Measurements from ENCODE around the gene UBALD1. TPM values are rescaled to one million over a fixed set of nuclear protein-coding genes. Genes with fewer than 3 reads are reported as not detected.
"Not testable (repeated sequence)": the region's sequence is repeated elsewhere in the genome, so short reads cannot be mapped to it uniquely, and the experiment has no call there.

UBALD1 gene
- total and polyA plus RNA-seq, 12 donors: 3.7 to 92.7 (median 18.9) TPM

- intact Hi-C loops (cut with DNase I): no loop called here
- H3K36me3 ChIP-seq (replicated peaks in 1 of 2): peaks cover 0 to 84% of the 10 kb centered on the region in 2 donors
- peak in 6 of 7 donors; percentile 50 to 77 (median 64) for DNase-seq
- H3K4me1 ChIP-seq (replicated peaks in 1 of 2): peaks cover 10% of the 10 kb centered on the region in 2 donors
- H3K27me3 ChIP-seq: no peaks in the 10 kb centered on the region
- TF ChIP-seq CTCF (IDR thresholded peaks at IDR 0.05): peak in 1 of 6 experiments; percentile 7
- no peak for TF ChIP-seq POLR2A (IDR thresholded peaks at IDR 0.05)
- H3K4me3 ChIP-seq: no peak overlapping the region
- no peaks in the 10 kb centered on the region for H3K9me3 ChIP-seq (replicated peaks in 1 of 3)
- H3K27ac ChIP-seq: peak overlapping the region in 3 of 5 donors; percentile 30 to 70 (median 51)
- WGBS, 4 donors: 46 to 74% (median 63%) methylated on average over 7 to 16 of the region's 16 CpGs
These were observed 39.6 kb upstream of the UBALD1 start for GRCh38 chr16:4654011-4654963.

GRCh38 chr16:4652561-4652960, 37.9 kb upstream of the UBALD1 start:
- H3K27ac ChIP-seq: no peak overlapping the region
- peaks cover 0 to 68% of the 10 kb centered on the region in 2 donors for H3K36me3 ChIP-seq (replicated peaks in 1 of 2)
- peaks cover 10% of the 10 kb centered on the region in 2 donors for H3K4me1 ChIP-seq (replicated peaks in 1 of 2)
- no peak overlapping the region for H3K4me3 ChIP-seq
- TF ChIP-seq CTCF (IDR thresholded peaks at IDR 0.05): no peak
- no peak for TF ChIP-seq POLR2A (IDR thresholded peaks at IDR 0.05)
- WGBS, 4 donors: 93 to 100% (median 94%) methylated on average over 3 to 25 of the region's 25 CpGs
- intact Hi-C loops (cut with DNase I): no loop called here
- DNase-seq: no peak
- no peaks in the 10 kb centered on the region for H3K27me3 ChIP-seq
- H3K9me3 ChIP-seq (replicated peaks in 1 of 3): no peaks in the 10 kb centered on the region

- Histone ChIP-seq H3K4me1 (replicated peaks in 1 of 2) (peaks cover 10% of the 10 kb centered on the region in 2 donors), H3K9me3 (replicated peaks in 1 of 3) (no peaks in the 10 kb centered on the region), H3K4me3 (no peak overlapping the region), H3K27me3 (no peaks in the 10 kb centered on the region), H3K27ac (no peak overlapping the region), H3K36me3 (replicated peaks in 1 of 2) (peaks cover 0 to 61% of the 10 kb centered on the region in 2 donors)
- WGBS, 4 donors: 91 to 96% (median 94%) methylated on average over 12 to 13 of the region's 13 CpGs
- no peak for DNase-seq
- no peak for TF ChIP-seq CTCF (IDR thresholded peaks at IDR 0.05)
- no peak for TF ChIP-seq POLR2A (IDR thresholded peaks at IDR 0.05)
- intact Hi-C loops (cut with DNase I): no loop called here
These were observed 37.1 kb upstream of the UBALD1 start for GRCh38 chr16:4651827-4652226.

- H3K27ac ChIP-seq; H3K4me1 ChIP-seq (replicated peaks in 1 of 2); H3K4me3 ChIP-seq; H3K27me3 ChIP-seq; H3K9me3 ChIP-seq (replicated peaks in 1 of 3); intact Hi-C loops (cut with DNase I): not testable (repeated sequence)
- TF ChIP-seq CTCF (IDR thresholded peaks at IDR 0.05): peak; percentile 45 to 71 (median 66)
- 82 to 95% (median 85%) methylated on average over 10 to 15 of the region's 15 CpGs for WGBS, 4 donors
- DNase-seq: peak; percentile 57 to 78 (median 66)
- peaks cover 0 to 50% of the 10 kb centered on the region in 2 donors for H3K36me3 ChIP-seq (replicated peaks in 1 of 2)
These were observed 35.9 kb upstream of the UBALD1 start for GRCh38 chr16:4650443-4651074.
